GM19238 (cell line): ENCODE results near the gene CFL2.
A peak's percentile ranks its signal among the peaks of the same experiment; 100 is the strongest.
"Not testable (repeated sequence)": the region's sequence is repeated elsewhere in the genome, so short reads cannot be mapped to it uniquely, and the experiment has no call there.

Source experiments
- DNase-seq: peaks from one replicate; pipeline ENCODE4 v3.0.0; 2011; ENCODE audit warnings: low spot score; ENCODE audit not compliant: insufficient read length

CFL2 gene

DNA sequence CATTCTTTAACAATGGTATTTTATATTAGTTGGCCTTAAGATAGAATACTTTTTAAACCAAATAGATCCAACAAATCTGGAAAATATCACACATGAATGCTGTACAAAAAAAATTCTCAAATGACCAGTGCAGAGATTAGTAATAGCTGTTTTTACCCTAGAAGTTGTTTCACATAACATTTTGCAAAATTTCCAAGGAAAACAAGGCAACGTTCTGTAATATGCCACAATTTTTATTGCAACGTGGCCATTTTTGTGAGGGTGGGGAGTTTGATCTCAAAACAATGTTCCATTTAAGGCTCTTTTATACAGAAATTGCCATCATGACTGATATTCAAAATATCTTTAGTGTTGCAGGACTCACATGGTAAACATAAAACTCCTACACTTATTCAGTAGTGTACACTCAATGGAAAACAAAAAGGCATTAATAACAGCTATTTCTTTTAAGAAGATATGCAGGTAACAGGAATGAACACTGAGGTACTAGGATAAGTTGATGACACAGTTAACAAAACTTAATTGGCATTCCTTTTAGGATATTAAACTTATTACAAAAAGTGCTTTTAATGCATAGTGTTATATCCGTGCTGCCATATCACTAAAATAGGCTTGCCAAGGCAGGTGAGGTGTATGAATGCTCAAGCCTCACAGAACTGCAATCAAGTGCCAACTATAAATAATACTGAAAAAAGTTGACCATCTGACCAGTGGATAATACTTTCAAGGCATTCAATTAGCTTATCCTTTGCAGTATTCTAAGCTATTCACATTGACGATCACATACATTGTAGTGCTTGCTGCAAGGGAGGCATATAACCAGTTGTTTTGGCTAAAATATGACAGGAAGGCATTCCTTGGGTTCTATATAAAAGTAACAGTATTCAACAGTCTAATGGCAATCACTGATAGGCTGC, 2.3 kb downstream of the CFL2 start:
- DNase-seq, result no peak

- DNase-seq, result peak; percentile 31
Observed at GRCh38 chr14:34711169-34711568, 3.2 kb downstream of the CFL2 start.

DNA sequence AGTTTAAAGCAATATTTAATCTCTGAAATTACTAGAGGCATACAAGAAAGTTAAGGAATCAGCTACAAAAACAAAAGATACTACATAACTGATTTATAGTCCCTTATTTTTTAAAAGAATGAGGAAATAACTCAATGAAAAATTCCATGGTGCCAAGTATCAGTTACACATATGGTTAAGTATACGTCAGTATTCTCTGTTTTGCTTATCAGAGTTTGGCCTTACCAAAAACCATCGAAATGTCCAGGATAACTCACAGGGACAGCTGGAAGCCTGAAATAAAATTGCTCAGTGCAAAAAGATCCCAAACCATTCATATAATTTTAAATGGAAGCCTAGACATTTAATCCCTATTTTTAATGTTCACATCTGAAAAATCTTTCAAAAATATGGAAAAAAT, 3.6 kb downstream of the CFL2 start:
- DNase-seq, result no peak

- DNase-seq, result no peak
Observed at GRCh38 chr14:34710006-34710405, 4.4 kb downstream of the CFL2 start.

GRCh38 chr14:34707722-34708121, 6.7 kb downstream of the CFL2 start:
- no peak for DNase-seq

DNA sequence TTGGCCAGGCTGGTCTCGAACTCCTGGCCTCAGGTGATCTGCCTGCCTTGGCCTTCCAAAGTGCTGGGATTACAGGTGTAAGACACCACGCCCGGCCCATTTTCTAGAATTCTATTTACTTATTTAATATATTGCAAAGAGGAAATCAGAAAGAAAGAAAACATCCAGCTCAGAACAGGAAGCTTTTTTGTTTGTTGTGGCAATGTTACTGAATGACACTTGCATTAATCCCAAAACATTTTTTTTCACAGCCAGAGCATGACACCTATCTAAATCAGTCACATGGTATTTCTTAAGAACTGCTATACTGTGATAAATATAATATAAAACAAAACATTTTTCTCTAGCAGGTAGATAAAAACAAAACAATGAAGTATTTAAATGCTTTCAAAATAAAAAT, 12.6 kb downstream of the CFL2 start:
- no peak for DNase-seq

DNA sequence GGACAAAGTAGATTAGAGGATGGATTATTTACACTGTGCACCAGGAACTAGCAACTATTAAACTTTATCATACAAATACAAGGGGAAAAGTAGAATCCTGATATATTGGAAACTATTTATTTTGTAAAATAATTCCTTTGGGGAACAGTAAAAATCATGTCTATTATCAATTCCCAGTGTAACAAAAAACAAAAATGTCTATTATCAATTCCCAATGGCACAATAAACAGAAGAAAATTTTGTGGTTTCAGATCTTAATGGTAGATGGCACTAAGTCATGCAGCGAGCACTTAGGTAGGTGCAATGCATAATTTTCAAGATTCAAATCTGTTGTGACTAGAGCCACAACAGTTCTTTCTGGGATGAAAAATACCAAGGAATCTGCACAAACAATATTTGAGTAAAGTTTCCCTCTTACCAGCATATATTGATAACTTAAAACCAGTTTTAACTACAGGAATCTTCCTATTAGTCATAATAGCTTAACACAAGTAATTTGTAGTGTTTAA, 13.7 kb downstream of the CFL2 start:
- no peak for DNase-seq

DNA sequence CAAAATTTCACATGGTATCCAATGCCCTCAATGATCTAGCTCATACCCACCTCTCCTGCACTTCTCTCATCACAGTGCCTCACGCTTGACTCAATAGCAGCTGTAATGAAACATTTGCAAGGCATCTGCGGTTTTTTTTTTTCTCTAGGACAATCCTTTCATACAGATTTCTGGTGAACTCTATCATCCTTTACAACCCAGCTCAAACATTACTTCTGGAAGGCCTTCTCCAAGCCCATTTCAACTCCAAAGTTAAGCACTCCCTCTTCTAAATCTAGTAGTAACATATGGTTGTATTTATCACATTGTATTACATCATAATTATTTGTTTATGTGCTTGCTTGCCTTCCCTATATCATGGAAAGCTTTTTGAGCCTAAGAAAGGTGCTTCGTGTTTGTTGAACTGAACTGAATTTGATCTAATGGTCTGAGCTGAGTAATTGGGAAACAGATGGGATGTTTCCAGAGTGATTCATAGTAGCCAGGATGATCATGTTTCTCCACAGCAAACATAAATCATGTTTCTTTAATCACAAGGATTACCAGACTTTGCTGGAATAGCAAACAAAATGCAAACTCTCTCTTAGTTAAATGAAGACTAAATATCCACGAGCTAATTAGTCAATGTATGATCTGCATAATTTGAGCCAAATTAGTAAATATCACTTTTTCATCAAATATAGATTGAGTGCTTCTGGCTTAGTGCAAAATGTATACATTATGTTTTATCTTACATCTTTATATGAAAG, 14.3 kb downstream of the CFL2 start:
- DNase-seq, result no peak

DNA sequence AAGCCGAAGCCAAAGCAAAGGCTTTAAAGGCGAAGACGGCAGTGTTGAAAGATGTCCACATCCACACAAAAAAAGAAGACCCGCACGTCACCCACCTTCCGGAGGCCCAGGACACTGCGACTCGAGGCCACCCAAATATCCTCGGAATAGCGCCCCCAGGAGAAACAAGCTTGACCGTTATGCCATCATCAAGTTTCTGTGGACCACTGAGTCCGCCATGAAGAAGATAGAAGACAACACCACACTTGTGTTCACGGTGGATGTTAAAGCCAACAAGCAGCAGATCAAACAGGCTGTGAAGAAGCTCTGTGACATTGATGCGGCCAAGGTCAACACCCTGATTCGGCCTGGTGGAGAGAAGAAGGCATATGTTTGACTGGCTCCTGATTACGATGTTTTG, 20.2 kb downstream of the CFL2 start:
- DNase-seq, result not testable (repeated sequence)

- no peak for DNase-seq
Observed at GRCh38 chr14:34693228-34693939, 21.0 kb downstream of the CFL2 start.

DNA sequence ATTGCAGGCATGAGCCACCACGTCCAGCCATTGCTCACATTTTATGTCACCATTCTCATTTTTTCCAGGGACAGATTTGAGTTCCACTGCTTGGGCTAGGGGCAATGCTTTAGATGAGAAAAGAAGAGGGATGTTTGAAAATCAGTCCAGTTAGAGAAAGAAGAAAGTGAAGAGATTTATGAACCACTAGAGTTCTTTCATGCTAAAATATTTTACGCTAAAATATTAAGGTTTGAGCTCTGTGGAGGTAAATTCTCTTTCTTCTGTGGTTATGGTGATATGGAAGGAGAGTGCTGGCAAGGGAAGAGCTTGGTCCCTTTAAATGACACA, 21.5 kb downstream of the CFL2 start:
- no peak for DNase-seq

DNA sequence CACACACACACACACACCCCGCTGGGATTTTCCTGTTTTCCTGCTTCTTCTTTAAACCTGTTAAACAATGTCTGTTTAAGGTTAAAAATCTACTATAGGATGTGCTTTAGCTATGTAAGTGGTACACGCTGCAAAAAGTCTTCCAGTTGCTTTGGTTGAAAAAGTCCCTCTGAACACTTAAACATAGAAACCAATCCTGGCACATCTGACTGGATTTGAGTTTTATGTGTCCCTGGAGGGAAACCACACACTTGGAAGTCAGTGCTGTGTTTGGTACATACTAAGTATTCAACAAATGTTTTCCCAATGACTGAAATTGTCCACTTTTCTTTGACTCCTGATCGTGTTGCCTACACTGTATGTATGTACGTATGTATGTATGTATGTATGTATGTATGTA, 22.0 kb downstream of the CFL2 start:
- DNase-seq, result no peak

GRCh38 chr14:34691206-34691605, 23.2 kb downstream of the CFL2 start:
- DNase-seq, result no peak

DNA sequence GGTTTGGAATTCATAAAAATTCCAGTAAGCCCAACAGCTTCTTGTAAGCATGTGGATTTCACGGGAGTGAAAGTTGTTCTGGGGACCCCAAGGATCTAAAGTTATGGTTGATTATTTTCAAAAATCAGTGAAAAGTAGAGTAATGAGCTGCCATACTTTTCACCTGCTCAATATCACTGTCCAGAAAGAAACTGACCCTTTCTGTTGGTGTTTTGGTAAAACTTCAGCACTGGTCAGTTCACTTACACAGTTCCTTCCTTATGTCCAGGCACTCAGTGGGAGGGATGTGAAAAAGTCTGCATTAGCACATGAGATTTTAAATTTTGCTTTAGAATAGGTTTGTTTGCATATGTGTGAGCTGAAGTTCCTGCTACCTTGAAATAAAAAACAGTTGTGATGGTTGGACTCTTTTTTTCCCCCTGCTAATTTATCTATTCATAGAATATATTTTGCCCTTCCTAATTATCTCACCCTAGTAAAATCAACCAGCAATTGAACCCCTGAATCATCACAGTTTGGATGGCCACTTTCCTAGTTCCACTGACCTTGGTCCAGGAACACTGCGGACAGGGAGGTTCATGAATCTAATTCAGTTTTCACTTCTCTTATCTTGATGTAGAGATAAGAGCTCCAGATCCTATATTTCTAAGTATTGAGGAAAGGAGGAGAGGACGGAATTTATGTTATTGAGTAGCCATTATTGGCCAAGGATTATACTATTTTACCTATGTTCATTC, 25.8 kb downstream of the CFL2 start:
- no peak for DNase-seq

DNA sequence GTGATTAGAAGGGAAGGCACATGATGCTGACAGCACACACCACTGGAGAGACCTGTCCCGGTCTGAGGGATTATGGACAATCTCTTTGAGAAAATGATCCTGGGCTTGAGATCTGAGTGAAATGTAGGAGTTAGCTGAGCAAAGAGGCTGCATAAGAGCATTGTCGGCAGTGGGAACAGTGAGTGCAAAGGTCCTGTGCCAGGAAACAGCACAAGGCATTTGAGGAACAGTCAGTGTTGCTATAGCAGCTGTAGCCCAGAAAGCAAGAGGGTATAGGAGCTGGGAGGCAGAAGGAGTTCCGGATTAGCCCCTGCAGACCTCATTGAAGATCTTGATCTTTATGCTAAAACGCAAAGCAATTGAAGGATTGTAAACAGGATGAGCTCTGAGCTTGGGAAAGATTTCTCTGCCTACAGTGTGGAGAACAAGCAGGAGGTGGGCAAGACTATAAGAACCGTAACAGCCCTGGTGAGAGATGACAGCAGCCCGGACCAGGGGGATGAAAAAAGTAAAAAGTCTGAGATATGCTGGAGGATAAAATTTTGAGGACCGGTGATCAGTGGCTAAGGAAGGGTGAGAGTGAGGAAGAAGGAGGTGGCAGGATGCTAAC, 28.5 kb downstream of the CFL2 start:
- DNase-seq, result no peak

DNA sequence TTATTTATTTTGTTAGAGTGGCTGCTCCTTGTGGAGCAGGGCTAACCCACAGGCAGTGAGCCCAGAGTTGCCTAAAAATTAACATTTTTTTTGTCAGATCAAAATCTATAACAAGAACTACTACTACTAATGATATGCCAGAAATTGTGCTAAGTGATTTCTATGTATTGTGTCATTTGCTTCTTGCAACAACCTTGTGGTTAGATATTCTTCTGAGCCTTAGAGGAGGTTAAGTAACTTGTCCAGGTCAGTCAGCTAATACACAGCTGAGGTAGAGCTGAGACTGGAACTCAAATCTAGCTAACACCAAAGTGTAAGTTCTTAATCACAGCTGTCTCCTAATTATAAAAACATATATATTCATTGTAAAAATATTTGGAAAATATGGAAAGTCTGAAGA, 29.8 kb downstream of the CFL2 start:
- DNase-seq, result no peak

DNA sequence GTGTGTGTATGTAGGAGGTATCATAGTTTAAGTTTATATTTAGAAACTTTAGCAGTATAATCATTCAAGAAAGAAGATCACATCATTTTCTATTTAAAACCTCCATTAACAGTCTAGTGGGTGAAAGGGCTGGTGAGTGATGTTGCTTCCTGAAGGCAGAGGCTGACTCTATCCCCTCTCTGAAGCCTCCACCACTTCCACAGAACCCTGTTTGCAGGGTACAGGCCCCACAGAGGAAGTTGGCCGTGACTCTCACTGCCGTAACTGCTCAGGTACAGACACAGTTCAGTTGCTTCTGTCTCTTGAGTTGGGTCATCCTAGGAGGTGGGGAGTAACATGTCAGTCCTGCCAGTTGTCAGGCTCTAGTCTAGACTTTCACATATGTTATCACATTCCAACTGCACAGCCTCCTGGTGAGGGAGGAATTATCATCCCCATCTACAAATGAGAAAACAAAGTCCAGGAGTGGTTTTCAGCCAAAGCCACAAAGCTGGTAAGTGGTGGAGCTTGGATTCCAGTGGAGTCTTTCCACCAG, 31.5 kb downstream of the CFL2 start:
- no peak for DNase-seq

- no peak for DNase-seq
Observed at GRCh38 chr14:34680806-34681479, 33.5 kb downstream of the CFL2 start.

- no peak for DNase-seq
Observed at GRCh38 chr14:34678735-34679134, 35.7 kb downstream of the CFL2 start.

DNA sequence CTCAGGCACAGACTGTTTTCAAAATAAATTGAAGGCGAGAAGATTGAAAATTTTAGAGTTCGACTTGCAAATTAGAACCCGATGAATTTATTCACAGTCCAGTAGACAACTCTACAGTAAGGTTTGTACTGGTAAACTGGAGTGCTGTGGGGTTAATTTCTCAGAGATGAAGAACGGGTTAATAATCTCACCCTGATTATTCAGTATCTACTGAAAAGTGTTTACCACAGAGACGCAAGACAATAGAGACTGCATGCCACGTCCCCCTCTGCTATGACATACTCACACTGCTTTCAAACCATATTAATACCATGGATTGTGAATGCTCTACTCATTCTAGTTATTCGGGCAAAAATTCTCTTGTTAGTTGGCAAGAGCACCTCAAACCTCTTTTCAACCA, 36.1 kb downstream of the CFL2 start:
- DNase-seq, result no peak
